Endothelial cell of umbilical vein (primary cell): ENCODE measurements around the gene TGIF1.

ENCODE experiments used
- EZH2 ChIP-seq: IDR thresholded peaks from 2 replicates; pipeline ENCODE4 v1.6.1; 2012; ENCODE audit warnings: borderline replicate concordance, low read depth, mild to moderate bottlenecking, moderate library complexity, low read length, inconsistent platforms; ENCODE audit not compliant: severe bottlenecking
- FOS ChIP-seq: IDR thresholded peaks from 2 replicates; pipeline ENCODE4 v1.6.1; 2011; ENCODE audit warnings: mild to moderate bottlenecking, low read length, moderate library complexity, borderline replicate concordance; ENCODE audit not compliant: insufficient read depth
- GATA2 ChIP-seq: IDR thresholded peaks from 2 replicates; pipeline ENCODE4 v1.7.0; 2011; ENCODE audit warnings: low read depth, mild to moderate bottlenecking, moderate library complexity, mixed read lengths, low read length; ENCODE audit not compliant: insufficient read length, insufficient read depth
- JUN ChIP-seq: IDR thresholded peaks from 2 replicates; pipeline ENCODE4 v1.6.1; 2011; ENCODE audit warnings: borderline replicate concordance, low read depth; ENCODE audit not compliant: insufficient read length, insufficient read depth
- MYC ChIP-seq: IDR thresholded peaks from one replicate; pipeline ENCODE4 v1.6.1; 2011; ENCODE audit warnings: mild to moderate bottlenecking, low read depth, low read length
- POLR2A ChIP-seq: IDR thresholded peaks from 2 replicates; pipeline ENCODE4 v1.6.1; 2012; ENCODE audit warnings: low read depth, mild to moderate bottlenecking, control low read depth, low read length
- POLR2AphosphoS5 ChIP-seq: IDR thresholded peaks from 2 replicates; pipeline ENCODE4 v1.6.1; 2012; ENCODE audit warnings: low read depth, mild to moderate bottlenecking, control low read depth, low read length, moderate library complexity; ENCODE audit not compliant: insufficient read depth
- TF ChIP-seq, protein P1 (sequence below), 2 donors: IDR thresholded peaks; 1 replicate in 1 of 2; 2 replicates in 1 of 2; pipeline ENCODE4 v1.5.1; 2011; ENCODE audit warnings: low read length in 2 of 2, mild to moderate bottlenecking in 2 of 2, moderate library complexity in 2 of 2, control low read depth in 1 of 2, inconsistent platforms in 1 of 2, low read depth in 1 of 2; ENCODE audit not compliant: insufficient read depth in 1 of 2; ENCODE audit errors: extremely low read depth in 1 of 2
- TF ChIP-seq, protein P2 (sequence below): IDR thresholded peaks from 2 replicates; pipeline ENCODE4 v1.6.1; 2011; ENCODE audit not compliant: insufficient read depth, insufficient read length

DNA sequence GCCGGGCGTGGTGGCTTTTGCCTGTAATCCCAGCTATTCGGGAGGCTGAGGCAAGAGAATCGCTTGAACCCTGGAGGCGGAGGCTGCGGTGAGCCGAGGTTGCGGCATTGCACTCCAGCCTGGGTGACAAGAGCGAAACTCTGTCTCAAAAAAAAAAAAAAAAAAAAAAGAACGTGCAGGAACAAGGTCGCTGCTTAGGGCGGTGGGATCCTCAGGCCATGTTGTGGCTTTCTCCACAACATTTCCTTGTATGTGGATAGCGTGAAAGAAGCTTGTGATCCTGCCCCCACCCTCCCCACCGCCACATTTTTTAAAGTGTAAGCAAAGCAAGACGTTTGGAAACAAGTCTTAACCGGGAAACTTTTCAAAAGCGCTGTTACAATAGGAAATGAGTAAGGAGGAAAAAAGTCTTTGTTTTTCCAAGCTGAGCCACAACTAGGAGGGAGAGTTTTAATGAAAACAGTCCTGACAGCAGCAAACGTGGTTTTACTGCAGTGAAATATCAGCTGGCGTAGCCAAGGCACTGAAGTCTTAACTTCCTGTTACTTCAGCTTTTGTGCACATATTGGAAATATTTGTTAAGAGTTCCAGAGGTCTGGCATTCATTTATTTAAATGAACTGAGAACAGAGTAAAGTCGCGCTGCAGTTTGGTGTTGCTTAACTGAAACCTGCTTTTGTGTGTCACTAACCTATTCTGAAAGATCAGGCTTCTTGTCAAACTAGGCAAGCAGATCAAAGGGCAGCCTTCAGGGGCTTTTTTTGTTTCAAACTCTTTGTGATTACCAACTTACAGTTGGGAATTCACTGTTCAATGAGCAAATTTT lies 3.8 kb downstream of the TGIF1 start:
- TF ChIP-seq, protein P1, sequence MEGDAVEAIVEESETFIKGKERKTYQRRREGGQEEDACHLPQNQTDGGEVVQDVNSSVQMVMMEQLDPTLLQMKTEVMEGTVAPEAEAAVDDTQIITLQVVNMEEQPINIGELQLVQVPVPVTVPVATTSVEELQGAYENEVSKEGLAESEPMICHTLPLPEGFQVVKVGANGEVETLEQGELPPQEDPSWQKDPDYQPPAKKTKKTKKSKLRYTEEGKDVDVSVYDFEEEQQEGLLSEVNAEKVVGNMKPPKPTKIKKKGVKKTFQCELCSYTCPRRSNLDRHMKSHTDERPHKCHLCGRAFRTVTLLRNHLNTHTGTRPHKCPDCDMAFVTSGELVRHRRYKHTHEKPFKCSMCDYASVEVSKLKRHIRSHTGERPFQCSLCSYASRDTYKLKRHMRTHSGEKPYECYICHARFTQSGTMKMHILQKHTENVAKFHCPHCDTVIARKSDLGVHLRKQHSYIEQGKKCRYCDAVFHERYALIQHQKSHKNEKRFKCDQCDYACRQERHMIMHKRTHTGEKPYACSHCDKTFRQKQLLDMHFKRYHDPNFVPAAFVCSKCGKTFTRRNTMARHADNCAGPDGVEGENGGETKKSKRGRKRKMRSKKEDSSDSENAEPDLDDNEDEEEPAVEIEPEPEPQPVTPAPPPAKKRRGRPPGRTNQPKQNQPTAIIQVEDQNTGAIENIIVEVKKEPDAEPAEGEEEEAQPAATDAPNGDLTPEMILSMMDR (IDR thresholded peaks at IDR 0.05; ENCODE audit: extremely low read depth in 1 of 2, insufficient read depth in 1 of 2, low read depth in 1 of 2, low read length in 2 of 2), result no peak
- TF ChIP-seq EZH2 (no peak), JUN (peak; percentile 69), GATA2 (no peak), POLR2A (no peak), POLR2AphosphoS5 (peak; percentile 54), FOS (peak; percentile 49), MYC (no peak)
- TF ChIP-seq, protein P2, sequence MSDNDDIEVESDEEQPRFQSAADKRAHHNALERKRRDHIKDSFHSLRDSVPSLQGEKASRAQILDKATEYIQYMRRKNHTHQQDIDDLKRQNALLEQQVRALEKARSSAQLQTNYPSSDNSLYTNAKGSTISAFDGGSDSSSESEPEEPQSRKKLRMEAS, result peak; percentile 83
